NCI-H2029 treated with DMSO at 0.1 percent for 48 hours (cell line): ENCODE results near the gene SNAP25.

ENCODE experiments used
- DNase-seq: peaks from one replicate; lab custom pipeline; 2025; lab: John Stamatoyannopoulos, UW

Gene SNAP25

DNA sequence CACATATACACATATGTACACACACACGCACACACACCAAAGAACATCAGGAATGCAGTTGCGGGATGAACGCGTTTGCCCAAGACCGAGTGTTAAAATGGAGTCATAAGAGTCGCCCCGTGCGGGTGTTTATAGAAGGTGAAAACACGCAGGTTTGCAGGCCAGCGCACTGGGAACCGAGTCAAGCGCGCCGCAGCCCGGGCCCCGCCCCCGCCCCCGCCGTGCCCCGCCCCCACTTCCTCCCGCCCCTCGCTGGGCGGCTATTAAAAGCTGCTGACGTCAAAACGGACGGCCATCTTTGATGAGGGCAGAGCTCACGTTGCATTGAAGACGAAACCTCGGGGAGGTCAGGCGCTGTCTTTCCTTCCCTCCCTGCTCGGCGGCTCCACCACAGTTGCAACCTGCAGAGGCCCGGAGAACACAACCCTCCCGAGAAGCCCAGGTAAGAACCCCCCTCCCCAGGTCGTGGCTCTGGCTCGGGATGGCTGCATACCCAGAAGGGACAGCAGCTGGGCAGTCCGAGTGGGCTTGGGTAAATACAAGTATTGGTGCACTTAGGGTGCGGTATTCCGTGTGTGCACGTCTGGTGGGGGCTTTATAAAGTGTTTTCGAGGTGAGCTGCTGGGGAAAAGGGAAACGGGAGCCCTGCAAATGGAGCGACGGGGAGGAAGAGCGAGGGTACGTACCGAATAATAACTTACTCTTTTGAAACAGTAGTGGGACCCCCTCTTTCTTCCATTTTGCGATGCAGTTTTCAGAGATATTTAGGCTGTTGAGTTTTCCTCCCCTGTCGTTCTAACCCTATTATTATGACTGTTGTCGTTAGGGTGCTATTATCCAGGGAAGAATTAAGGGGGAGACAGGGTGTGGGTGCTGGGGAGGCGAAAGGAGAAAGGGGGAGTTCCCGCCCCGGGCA lies at the start of gene SNAP25:
TSS of gene SNAP25 (plus strand) at position 295 of the 916 bp plus-strand sequence. CDS start 56,662 bp downstream, outside the sequence.
- peak; percentile 91 for DNase-seq

DNA sequence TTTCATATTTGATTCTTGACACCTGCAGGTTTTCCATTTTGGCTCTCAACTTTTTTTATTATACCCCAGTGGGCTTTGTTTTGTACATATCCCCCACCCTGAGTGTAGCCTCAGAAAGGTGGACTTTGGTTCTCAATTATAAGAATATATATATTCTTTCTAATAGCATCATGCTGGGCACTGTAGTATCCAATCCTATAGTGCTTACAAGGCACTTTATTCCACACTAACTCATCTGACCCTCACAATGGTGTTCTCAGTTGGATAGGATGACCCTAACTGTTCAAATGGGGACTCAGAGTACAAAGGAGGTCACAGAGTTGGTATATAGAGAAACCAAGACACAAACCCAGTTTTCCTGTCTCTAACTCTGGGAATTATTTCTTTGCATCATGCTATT lies 48.9 kb upstream of the SNAP25 start:
- no peak for DNase-seq

DNA sequence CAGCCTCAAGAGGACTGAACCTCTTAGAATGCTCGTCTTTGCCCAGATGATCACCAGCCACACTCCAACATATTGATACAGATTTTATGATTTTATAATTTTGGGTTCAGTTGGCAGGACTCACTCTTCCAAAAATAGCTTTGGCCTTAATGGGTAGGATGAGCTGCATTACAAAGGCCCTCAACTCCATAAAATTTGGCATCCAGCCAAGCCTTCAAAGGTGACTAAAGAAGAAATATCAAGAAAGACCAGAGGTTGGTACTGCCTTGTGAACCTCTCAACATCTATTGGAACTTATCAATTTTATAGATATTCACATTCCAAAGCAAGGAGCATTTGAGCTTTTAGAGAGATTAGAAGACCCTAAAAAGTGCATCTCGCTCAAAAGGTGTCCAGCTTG lies 48.4 kb upstream of the SNAP25 start:
- DNase-seq: no peak

DNA sequence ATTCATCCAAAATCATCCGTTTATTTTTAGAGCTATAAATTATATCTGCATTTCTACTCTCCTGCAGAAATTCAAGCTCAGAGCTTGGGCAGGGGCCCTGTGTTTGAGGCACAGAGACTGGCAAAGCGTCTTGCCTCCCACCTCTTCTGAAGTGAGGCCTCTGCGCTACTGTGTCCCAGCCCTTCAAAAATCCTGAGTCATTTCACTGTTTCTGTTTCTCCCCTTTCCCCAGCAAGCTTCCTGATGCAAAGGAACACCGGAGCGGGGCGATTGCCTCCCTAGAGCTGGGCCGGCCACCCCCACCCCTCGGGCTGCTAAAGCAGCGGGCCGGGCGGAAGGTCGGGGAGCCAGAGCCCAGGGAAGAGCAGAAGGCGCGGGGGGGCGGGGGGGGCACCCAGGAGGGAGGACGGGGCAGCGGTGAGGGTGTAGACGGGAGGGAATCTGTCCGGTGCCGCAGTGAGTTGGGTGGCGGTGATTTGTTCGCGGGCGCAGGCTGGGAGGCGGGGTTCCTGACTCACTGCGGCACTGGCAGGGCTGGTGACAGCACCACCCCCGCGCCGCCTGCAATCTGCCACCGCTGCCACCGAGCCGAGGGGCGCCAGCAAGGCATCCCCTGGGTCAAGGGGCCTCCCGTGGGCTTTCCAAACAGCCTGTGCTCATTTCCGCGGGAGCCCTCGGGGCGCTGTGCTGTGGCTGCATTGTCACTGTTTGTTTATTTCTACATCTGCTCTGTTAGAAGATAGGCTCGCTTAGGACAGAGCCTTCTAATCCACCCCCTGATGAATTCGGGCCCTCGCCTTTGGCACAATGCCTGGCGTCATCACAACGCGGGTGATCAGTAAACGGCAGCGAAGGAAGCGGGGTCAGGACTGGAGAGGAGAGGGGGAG lies 46.5 kb upstream of the SNAP25 start:
- DNase-seq: peak; percentile 38

DNA sequence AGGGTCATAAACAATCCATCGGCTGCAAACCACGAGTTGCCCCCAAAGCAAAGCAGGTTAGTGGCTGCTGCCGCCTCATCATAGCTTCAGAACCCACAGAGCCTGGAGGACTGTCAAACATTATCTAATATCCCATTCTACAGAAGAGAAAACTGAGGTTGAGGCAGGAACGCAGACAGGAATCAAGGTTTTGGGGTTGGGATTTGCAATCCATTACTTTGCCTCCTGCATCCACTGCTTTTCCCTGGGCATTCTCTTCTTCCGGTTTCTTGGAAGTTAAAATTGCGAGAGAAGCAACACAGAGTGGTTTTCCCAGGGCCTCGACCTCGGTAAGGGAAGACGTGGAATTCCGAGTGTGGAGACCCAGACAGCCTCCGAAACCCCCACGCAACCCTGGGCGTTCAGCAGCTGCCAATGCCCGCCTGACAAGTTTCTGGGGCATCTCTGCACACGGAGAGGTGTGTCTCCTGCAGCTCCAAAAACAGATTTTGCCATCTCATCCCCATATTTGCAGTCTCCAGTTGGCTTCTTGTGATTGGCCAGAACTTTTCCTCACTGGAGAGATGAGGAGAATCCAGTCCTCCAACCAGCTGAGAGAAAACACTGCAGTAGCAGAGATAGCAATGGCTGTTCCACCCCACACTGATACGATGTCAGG lies 45.5 kb upstream of the SNAP25 start:
- DNase-seq: no peak

DNA sequence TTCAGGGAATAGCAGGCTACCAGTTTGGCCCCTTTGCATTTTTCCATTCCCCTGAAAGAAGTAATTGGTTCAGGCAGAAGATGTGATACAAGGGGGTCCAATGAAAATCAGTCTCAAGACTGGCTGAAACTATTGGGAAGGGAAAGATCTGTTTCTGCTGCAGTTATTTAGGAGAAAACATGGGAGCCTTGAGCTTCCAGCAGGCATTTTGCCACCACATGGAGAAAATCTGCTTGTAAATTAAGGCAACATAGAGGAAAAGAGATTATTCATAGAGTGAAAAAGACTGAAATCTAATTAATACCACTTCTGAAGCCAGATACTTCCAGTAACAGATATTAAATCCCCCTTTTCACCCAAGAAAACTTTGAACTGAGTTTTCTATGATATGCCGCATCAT lies 44.2 kb upstream of the SNAP25 start:
- DNase-seq: no peak

DNA sequence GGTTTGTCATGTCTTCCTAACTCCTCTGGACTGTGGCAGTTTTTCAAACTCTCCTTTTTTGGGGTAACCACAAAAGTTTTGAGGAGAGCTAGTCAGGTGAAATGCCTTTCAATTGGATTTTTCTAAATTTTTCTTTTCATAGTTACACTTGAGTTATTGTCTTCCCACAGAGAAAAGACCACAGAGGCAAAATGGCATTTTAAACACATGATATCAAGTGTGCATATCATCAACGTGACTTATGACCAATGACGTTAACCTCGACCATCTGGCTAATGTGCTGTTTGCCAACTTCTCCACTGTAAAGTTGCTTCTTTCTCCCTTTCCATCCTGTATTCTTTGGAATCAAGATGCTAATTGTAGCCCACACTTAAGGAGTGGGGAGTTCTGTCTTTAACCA lies 41.3 kb upstream of the SNAP25 start:
- DNase-seq: no peak

DNA sequence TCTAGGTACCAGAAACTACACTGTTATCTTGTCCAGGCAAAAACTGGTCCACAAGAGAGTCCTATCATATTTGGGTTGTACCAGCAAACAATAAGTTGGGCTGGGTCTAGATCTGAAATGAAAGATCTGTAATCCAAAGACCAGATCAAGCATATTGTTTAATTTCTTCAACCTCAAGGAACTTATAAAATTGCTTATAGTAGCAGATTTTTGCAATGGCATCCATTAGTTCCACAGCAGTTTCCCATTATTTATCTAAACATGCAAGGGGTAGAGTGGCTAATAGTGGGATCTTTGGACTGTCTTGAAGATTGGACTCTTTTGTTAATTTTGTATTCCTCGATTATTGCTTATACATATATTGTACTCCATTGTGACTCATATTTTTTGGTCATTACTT lies 40.5 kb upstream of the SNAP25 start:
- no peak for DNase-seq

DNA sequence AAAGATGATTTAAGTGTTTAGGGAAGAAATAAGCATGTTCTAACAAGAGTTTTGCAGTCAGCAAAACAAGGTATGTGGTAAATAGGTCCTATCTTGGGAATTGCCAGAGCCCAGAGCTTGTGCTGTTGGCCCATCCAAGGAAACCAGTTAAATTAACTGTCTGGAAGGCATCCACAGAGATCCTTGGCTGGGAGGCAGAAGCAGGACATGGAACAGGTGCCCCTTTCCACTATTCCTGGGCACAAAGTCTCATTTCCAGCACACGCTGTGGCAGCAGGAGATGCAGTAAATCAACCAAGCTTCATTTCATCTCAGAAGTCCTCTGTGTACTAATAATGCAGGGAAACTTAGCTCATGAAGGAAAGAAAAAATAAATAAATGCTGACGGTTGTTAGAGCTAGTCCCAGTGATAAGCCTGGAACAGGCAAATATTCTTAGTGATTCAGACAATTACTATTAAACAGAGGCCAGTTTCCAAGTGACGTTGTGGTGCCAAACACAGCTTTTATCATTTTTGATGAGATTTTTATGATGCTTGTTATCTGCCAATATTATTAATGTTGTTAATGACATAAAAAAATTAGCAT lies 39.8 kb upstream of the SNAP25 start:
- DNase-seq: no peak

DNA sequence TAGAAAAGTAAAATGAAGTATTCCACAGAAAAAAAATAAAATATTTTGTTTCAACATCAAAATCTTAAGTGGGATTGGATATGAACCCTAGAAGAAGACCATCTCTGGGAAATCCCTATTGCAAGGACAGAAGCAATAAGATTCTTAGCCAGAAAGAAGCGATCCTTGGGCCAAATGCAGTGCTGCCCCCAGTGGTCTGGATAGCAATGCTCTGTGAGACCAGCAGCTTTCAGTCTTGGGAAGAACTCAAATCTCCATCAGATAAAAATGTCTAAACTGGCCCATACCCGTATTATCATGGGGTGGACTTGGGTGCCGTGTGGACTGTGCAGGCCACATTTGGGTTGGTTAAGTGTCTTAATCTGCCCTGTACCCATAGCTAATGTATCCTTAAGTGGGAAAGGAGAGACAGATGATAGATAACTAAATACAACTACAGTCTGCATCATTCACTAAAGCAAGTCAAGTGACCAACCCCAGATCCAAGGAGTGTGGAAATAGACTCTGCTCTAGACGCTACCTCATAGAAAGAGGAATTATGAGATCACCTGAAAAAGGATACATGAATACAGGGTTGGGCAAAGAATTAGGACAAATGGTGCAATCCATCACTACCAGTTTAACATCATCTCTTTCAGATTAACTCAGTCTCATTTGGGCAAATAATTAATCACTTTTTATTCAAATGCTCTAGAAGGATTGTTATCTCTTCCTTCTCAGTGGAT lies 38.9 kb upstream of the SNAP25 start:
- no peak for DNase-seq

DNA sequence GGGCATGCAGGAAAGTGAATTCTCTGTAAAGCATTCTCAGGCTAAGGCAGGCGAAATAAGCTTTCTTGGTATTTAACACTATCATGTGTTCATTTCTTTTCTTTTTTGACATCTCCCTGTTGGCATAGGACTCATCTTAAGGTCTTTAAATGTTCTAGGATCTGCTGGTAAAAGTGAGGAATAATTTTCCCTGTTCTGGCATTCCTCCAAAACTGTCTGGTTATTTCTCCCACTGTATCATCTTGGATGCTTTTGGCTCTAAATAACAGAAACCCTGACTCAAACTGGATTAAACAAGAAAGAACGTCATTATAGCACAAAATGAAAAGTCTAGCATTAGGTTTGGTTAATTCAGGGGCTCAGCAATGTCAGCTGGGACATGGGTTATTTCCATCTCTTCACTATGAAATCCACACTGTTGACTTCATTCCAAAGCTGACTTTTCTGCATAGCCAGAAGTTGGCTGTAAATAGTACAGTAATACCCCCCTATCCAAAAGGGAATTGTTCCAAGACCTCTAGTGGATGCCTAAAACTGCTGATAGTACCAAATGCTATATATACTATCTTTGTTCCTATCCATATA lies 37.9 kb upstream of the SNAP25 start:
- DNase-seq: no peak

DNA sequence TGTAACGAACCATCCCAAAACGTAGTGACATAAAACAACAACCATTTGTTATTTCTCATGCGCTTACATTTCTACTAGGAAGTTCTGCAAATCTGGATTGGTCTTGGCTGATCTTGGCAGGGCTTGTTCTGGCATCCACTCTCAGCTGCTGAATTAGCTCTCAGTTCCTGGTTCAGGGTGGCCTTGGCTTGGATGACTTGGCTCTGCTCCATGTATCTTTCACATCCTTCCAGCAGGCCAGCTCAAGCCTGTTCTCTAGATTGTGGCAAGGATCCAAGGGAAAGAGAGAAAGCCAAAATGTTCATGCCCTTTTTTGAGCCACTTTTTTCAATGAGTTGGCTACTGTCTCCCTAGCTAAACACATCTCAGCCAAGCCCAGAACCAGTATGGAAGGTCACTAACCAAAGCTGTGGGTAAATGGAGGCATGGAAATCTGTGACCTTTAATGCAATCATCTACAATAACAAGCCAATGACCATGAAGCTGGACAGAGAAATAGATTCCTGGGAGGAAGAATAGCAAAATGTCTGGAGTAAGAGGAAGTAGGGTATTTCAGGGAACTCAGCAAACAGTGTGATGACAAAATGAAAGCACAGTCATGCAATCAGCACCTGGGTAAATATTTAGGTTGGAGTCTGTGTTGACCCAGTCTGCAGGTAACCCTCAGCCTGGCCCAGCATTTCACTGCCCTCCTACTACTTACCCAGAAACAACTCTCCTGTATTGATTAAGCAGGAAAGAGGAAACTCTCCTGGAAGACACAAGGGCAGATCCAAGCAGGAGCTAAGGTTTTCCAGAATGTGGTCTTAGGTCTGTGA lies 32.7 kb upstream of the SNAP25 start:
- peak; percentile 97 for DNase-seq

DNA sequence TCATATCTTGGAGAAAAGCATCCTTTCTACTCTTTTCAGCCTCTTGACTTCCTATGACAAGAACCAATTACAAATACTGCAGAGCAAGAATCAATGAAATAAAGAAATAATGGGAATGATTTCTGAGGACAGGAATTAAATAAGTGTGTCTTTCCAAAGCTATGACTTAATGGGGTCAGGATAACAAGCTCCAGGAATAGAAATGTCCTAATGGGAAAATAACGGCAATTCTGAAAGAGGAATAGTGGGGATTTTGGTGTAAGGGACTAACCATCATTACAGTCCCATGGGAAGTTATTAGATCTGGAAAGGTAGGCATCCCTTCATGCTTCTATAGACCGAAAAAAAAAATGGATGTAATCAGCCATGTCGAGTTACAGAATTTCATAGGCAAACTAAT lies 28.2 kb upstream of the SNAP25 start:
- no peak for DNase-seq

DNA sequence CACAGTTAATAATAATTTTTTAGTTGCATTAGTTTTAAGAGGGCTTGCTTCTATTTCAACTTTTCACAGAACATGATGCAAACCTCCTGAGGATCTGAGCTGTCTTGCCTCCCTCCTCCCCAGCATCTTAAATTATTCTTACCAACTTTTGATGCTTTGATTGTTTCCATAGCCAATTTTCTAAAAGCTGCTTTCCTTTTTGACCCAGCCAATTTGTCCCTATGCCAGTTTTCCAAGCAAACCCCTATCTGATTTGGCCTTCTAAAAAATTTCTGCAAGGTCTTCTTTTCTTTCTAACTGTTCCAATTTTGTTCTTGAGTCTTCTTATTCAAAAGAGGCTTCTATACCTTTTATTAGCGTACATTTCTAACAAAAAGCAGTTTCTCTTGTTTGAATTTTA lies 26.5 kb upstream of the SNAP25 start:
- no peak for DNase-seq

DNA sequence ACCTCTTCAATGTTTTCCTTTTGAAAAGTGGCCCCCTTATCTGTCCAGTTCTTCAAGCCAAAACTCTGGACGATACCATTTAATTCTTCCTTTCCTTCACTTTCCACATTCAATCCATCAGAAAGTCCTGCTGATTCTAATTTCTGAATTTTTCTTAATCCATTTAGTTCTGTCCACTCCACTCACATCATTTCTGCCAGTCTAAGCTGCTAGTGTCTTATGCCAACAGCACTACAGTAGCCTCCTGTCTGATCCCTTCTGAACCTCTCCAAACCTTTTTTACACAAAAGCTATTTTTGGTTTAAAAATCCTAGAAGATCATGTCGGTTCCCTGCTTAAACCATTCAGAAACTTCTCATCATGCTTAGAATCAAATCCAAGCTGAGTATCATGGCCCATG lies 24.5 kb upstream of the SNAP25 start:
- no peak for DNase-seq

DNA sequence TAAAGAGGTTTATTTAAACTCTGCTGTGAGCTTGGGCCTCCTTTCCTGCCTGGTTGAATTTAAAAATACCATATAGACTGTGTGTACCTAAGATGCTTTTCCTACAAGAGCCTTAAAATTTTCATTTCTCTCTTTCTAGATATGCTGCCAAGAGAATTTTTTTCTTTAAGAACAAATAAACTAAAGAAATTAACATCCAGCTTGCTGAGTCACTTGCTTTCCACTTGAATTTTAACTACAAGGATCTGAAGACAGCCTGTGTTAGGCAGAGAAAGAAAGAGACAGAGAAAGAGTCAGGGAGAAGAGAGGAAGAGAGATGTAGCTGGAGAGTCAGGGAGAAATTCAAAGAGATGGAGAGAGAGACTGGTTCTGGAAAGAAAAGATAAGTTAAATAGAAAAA lies 18.3 kb upstream of the SNAP25 start:
- no peak for DNase-seq

DNA sequence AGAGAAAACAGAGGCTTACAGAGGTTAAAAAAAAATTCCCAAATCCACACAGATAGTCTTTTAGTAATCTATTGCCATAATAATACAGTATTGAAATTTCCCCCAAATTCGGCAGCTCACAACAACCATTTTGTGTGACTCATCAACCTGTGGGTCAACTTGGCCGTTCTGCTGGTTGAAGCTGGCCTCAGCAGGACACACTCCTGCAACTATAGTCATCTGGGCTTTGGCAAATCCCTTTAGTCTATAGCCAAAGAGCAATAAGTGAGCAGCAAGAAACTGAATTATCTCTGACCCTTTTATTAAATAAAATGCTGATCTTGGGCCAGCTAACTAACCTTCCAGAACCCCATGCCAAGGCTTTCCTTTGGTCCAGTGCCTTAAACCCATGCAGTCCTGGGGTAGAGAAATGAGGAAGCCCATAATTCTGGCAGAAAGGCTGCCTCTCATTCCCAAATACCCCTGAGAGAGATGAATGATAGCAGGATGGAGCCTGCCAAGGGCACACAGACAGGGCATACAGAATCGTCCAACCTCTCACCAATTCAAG lies 17.2 kb upstream of the SNAP25 start:
- DNase-seq: no peak

DNA sequence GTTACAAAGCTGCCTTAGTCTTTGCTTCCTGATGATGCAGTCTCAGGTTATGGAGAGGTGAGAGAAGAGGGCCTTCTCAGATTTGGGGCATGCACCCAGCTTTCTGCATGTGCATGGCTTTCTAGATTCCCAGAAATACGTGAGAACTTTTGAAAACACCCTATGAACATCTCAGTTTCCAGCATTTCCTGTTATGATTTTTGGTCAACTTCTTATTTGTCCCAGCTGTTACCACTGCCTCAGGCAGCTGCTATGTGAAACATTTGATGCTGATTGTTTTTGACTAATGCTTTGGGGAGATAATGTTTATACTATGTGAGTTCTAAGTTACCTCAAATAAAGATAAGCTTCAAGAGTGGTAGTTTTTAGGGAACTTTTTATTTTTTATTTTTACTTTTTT lies 9.5 kb upstream of the SNAP25 start:
- no peak for DNase-seq

DNA sequence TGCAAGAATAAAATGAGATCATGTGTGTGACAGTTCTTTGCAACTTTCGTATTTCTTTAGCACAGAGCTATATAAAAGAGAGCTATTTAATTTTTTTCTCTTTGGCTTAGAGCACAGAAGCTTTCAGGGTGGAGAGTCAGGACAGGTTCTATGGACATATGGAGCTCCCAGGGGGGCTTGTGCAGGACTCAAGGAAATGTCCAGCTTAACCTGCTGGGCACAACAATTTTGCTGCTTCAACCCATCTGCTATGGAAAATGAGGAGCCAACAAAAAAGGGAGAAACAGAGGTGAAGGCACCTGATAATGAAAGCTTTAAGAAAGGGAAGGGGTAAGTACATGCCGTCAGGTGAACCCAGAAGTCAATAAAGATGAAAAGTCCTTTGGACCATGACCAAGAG lies 5.1 kb upstream of the SNAP25 start:
- DNase-seq: no peak
